ENCODE results near the gene BCL2L13.

The BCL2L13 gene

DNA sequence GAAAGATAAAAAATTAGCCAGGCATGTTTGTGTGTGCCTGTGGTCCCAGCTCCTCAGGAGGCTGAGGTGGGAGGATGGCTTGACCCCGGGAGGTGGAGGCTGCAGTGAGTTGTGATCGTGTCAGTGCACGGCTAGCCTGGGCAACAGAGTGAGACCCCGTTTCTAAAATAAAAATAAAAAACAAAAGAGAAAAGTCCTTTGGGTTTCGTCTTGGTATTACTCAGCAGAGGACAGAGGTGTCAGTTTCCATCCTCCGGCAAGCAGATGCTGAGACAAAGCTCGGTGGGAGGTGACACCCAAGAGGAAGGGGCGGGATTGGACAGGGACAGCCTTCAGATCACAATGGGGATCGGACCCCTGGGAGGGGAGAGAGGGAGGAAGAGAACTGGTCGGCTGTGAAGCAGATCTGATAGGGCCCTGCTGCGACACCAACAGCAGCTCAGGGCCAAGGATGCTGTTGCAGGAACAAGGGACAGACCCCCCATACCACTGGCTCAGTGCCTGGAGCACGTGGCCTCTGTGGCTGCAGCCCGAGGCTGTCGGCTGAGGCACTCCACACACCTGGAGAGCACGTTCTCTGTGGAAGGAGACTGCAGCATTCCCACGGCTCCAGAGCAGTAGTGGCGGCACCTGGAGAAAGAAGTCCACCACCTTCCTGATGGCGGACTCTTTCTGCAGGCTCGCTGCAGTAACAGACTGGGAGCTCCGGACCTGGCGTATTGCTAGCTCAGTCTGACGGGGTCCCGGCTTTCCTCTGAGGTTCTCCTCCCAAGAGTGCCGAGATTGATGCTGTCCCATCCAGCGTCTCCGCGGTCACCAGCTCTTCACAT lies 140.9 kb downstream of the BCL2L13 start:
- TF ChIP-seq, protein P1, sequence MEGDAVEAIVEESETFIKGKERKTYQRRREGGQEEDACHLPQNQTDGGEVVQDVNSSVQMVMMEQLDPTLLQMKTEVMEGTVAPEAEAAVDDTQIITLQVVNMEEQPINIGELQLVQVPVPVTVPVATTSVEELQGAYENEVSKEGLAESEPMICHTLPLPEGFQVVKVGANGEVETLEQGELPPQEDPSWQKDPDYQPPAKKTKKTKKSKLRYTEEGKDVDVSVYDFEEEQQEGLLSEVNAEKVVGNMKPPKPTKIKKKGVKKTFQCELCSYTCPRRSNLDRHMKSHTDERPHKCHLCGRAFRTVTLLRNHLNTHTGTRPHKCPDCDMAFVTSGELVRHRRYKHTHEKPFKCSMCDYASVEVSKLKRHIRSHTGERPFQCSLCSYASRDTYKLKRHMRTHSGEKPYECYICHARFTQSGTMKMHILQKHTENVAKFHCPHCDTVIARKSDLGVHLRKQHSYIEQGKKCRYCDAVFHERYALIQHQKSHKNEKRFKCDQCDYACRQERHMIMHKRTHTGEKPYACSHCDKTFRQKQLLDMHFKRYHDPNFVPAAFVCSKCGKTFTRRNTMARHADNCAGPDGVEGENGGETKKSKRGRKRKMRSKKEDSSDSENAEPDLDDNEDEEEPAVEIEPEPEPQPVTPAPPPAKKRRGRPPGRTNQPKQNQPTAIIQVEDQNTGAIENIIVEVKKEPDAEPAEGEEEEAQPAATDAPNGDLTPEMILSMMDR (IDR thresholded peaks at IDR 0.05; ENCODE audit: control insufficient read depth, extremely low read depth, insufficient read depth): no peak
- H3K4me3 ChIP-seq (ENCODE audit: low read depth, low read length): no peak overlapping the region
- DNase-seq (ENCODE audit: low read depth): no peak

DNA sequence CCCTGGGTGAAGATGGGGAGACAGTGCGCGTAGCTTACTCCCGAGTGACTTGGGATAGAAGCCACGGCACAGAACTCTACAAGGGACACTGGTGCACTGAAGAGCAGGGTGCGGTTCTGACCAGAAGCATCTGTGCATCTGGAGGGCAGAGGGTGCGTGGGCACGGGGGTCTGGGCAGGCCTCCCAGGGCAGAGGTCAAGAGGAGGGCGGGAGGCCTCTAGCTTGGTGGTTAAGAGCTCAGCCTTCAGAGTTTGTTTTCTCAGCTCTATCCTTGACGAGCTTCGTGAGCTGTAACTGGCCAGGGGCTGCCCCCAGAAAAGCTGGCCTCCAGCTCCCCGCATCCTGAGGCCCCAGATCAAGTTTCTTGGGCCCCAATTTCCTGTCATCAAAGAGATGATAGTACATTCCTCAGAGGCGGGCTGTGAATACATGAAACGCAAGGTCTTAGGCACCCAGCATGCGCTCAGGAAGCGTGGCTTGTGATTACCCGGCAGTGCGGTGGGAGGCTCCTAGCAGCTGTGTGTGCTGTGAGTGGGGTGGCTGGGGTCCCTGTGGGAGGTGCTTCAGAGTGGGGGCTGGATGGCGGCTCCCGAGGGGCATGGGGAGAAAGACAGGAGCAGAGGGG lies 141.7 kb downstream of the BCL2L13 start:
- DNase-seq (ENCODE audit: low read depth): no peak
- no peak overlapping the region for H3K4me3 ChIP-seq (ENCODE audit: low read depth, low read length)
- TF ChIP-seq, protein P1 (IDR thresholded peaks at IDR 0.05; ENCODE audit: control insufficient read depth, extremely low read depth, insufficient read depth): no peak

Measured in LNCaP clone FGC (cell line).